ENCODE results near the gene C22orf31.
"Not testable (repeated sequence)": the region's sequence is repeated elsewhere in the genome, so short reads cannot be mapped to it uniquely, and the experiment has no call there.

Gene C22orf31

GRCh38 chr22:29061773-29062172, at the start of gene C22orf31:
Gene C22orf31, minus strand, starts transcription at chr22:29061831. Its CDS starts 39 bp downstream, at chr22:29061792.
- DNase-seq, result no peak

- DNase-seq, result no peak
Observed at GRCh38 chr22:29110946-29111345, 49.3 kb upstream of the C22orf31 start.

GRCh38 chr22:29109822-29110221, 48.2 kb upstream of the C22orf31 start:
- no peak for DNase-seq

- no peak for DNase-seq
Observed at GRCh38 chr22:29108137-29108536, 46.5 kb upstream of the C22orf31 start.

GRCh38 chr22:29106839-29107238, 45.2 kb upstream of the C22orf31 start:
- DNase-seq, result no peak

- DNase-seq, result no peak
Observed at GRCh38 chr22:29105468-29105867, 43.8 kb upstream of the C22orf31 start.

- no peak for DNase-seq
Observed at GRCh38 chr22:29103121-29103520, 41.5 kb upstream of the C22orf31 start.

- DNase-seq, result no peak
Observed at GRCh38 chr22:29102300-29102699, 40.7 kb upstream of the C22orf31 start.

GRCh38 chr22:29098296-29098695, 36.7 kb upstream of the C22orf31 start:
- no peak for DNase-seq

- no peak for DNase-seq
Observed at GRCh38 chr22:29096736-29097669, 35.4 kb upstream of the C22orf31 start.

- DNase-seq, result no peak
Observed at GRCh38 chr22:29095459-29095858, 33.8 kb upstream of the C22orf31 start.

GRCh38 chr22:29093501-29094300, 32.1 kb upstream of the C22orf31 start:
- no peak for DNase-seq

GRCh38 chr22:29093030-29093429, 31.4 kb upstream of the C22orf31 start:
- no peak for DNase-seq

GRCh38 chr22:29092243-29092642, 30.6 kb upstream of the C22orf31 start:
- DNase-seq, result no peak

GRCh38 chr22:29090039-29090438, 28.4 kb upstream of the C22orf31 start:
- no peak for DNase-seq

GRCh38 chr22:29089507-29089906, 27.9 kb upstream of the C22orf31 start:
- no peak for DNase-seq

GRCh38 chr22:29088809-29089208, 27.2 kb upstream of the C22orf31 start:
- DNase-seq, result no peak

- DNase-seq, result no peak
Observed at GRCh38 chr22:29087012-29087411, 25.4 kb upstream of the C22orf31 start.

- DNase-seq, result no peak
Observed at GRCh38 chr22:29083933-29084591, 22.4 kb upstream of the C22orf31 start.

GRCh38 chr22:29083576-29083932, 21.9 kb upstream of the C22orf31 start:
- not testable (repeated sequence) for DNase-seq

GRCh38 chr22:29082826-29083545, 21.4 kb upstream of the C22orf31 start:
- DNase-seq, result no peak

- DNase-seq, result no peak
Observed at GRCh38 chr22:29081517-29082236, 20.0 kb upstream of the C22orf31 start.
